GM12875 (cell line): Measurements from ENCODE around the gene ELAVL1.
"Not testable (repeated sequence)": the region's sequence is repeated elsewhere in the genome, so short reads cannot be mapped to it uniquely, and the experiment has no call there.

Experiments used
- H3K4me3 ChIP-seq: one replicate; pipeline ENCODE4 v1.5.1; 2011; ENCODE audit warnings: low read depth, low read length, control low read depth
- CTCF ChIP-seq: IDR thresholded peaks from 2 replicates; pipeline ENCODE4 v1.5.1; 2011; ENCODE audit warnings: low read depth, mild to moderate bottlenecking, control low read depth, inconsistent platforms, low read length, moderate library complexity, borderline replicate concordance; ENCODE audit not compliant: insufficient read depth

Gene ELAVL1

GRCh38 chr19:7933828-7934725 is 71.4 kb downstream of the ELAVL1 start:
- H3K4me3 ChIP-seq: no peak overlapping the region
- no peak for TF ChIP-seq CTCF

GRCh38 chr19:7933411-7933810 is 72.0 kb downstream of the ELAVL1 start:
- TF ChIP-seq CTCF: peak; percentile 39
- no peak overlapping the region for H3K4me3 ChIP-seq

- no peak for TF ChIP-seq CTCF
- no peak overlapping the region for H3K4me3 ChIP-seq
Observed at GRCh38 chr19:7932930-7933300, 72.5 kb downstream of the ELAVL1 start.

GRCh38 chr19:7932276-7932929 is 73.0 kb downstream of the ELAVL1 start:
- no peak overlapping the region for H3K4me3 ChIP-seq
- TF ChIP-seq CTCF: no peak

GRCh38 chr19:7931221-7932061 is 74.0 kb downstream of the ELAVL1 start:
- H3K4me3 ChIP-seq: no peak overlapping the region
- no peak for TF ChIP-seq CTCF

- H3K4me3 ChIP-seq: no peak overlapping the region
- TF ChIP-seq CTCF: no peak
Observed at GRCh38 chr19:7930765-7931164, 74.7 kb downstream of the ELAVL1 start.

GRCh38 chr19:7930030-7930429 is 75.4 kb downstream of the ELAVL1 start:
- H3K4me3 ChIP-seq: not testable (repeated sequence)
